AG10803 (cell line): ENCODE results near the gene TUBB4A.

Experiments used
- DNase-seq: peaks from one replicate; pipeline ENCODE4 v3.0.0; 2010; ENCODE audit warnings: low read depth
- H3K4me3 ChIP-seq: 2 replicates; pipeline ENCODE4 v1.5.1; 2011; ENCODE audit warnings: mild to moderate bottlenecking, low read length, control low read depth
- TF ChIP-seq, protein P1 (sequence below): conservative IDR thresholded peaks from 2 replicates; pipeline ENCODE4 v1.5.1; 2011; ENCODE audit warnings: mild to moderate bottlenecking, low read length, control low read depth, inconsistent platforms

TUBB4A gene

DNA sequence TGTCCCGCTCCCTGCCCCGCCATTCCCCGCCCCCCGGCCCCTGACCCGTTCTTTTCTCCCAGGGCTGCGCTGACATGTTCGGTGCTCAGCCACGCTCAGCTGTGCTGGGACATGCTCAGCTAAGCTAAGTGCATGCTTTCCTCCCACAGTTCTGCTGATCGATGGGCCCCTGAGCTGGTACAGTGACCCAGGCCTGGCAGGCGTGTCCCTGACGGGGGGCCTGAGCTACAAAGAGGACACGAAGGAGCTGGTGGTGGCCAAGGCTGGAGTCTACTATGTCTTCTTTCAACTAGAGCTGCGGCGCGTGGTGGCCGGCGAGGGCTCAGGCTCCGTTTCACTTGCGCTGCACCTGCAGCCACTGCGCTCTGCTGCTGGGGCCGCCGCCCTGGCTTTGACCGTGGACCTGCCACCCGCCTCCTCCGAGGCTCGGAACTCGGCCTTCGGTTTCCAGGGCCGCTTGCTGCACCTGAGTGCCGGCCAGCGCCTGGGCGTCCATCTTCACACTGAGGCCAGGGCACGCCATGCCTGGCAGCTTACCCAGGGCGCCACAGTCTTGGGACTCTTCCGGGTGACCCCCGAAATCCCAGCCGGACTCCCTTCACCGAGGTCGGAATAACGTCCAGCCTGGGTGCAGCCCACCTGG, 32.5 kb upstream of the TUBB4A start:
- no peak for DNase-seq
- TF ChIP-seq, protein P1, sequence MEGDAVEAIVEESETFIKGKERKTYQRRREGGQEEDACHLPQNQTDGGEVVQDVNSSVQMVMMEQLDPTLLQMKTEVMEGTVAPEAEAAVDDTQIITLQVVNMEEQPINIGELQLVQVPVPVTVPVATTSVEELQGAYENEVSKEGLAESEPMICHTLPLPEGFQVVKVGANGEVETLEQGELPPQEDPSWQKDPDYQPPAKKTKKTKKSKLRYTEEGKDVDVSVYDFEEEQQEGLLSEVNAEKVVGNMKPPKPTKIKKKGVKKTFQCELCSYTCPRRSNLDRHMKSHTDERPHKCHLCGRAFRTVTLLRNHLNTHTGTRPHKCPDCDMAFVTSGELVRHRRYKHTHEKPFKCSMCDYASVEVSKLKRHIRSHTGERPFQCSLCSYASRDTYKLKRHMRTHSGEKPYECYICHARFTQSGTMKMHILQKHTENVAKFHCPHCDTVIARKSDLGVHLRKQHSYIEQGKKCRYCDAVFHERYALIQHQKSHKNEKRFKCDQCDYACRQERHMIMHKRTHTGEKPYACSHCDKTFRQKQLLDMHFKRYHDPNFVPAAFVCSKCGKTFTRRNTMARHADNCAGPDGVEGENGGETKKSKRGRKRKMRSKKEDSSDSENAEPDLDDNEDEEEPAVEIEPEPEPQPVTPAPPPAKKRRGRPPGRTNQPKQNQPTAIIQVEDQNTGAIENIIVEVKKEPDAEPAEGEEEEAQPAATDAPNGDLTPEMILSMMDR = no peak
- no peak overlapping the region for H3K4me3 ChIP-seq

DNA sequence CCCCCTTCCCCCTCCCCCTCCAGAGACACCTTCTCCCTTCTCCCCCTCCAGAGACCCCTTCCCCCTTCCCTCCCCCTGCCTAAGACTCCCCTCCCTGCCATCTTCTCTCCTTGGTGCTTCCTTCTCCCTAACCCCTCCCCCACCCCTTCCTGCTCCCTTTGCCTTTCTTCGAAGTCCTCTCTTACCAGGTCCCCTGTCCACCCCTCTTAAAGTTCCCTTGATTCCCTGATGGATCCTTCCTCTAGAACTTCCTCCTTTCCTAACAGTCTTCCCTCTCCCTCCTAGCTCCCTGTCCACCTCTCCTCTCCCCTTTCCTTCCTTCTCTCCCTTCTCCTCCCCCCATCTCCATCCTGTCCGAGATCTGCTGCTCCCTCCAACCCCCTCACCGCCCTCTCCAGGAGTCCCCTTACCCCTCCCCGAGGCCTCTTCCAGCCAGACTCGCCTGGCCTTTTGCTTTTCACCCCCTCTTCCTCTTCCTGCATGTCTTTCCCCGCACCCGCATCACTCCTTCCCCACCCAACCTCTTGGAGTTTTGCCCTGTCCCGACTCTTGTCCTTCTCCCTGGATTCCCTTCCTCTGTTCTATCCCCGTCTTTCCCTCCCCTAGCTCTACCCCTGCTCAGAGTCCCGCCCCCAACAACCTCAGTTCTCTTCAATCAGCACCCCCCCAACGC, 31.8 kb upstream of the TUBB4A start:
- TF ChIP-seq, protein P1 = no peak
- DNase-seq = no peak

DNA sequence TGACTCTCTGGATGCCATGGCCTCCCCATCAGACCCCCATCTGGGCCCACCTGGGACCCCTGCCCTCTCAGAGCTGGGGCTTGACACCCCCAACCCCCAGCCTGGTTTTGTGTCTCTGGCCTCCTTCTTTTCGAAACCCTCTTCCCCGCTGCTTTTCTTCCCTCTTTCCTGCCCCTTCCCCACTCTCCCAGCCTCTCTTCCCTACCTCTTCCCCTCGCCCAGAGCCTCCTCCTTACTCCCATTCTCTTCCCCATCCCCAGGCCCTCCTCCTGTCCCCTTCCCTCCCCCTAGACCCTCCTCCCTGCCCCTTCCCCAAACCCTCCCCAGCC, 30.9 kb upstream of the TUBB4A start:
- H3K4me3 ChIP-seq = no peak overlapping the region
- TF ChIP-seq, protein P1 = no peak
- no peak for DNase-seq

More for the DNA sequence above, 31.8 kb upstream of the TUBB4A start:
- no peak overlapping the region for H3K4me3 ChIP-seq

DNA sequence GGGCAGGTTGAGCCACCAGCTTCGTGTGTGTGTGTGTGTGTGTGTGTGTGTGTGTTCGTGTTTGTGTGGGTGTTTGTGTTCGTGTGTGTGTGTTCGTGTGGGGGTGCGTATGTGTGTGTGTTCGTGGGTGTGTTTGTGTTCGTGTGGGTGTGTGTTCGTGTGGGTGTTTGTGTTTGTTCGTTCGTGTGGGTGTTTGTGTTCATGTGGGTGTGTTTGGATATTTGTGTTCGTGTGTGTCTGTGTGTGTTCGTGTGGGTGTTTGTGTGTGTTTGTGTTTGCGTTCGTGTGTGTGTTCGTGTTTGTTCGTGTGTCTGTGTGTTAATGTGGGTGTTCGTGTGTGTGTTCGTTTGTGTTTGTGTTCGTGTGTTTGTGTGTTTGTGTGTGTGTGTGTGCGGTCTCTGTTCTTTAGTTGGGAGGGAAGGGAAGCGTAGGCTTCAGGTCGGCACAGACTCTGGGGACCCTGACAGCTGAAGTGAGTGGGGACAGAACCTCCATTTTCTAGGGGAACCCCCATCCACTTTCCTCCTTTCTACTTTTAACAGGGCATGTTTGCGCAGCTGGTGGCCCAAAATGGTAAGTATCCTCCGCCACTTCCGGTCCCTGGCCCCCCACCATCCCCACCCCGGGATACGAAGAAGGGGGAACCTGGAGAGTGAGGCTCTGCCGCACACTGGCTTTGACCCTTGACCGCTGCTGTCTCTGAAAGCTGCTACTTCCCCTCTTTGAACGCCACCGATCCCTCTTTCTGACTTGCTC, 30.3 kb upstream of the TUBB4A start:
- no peak for DNase-seq
- TF ChIP-seq, protein P1 = no peak
- peak overlapping the region; percentile 92; the same call in 1 of the 2 replicates for H3K4me3 ChIP-seq

DNA sequence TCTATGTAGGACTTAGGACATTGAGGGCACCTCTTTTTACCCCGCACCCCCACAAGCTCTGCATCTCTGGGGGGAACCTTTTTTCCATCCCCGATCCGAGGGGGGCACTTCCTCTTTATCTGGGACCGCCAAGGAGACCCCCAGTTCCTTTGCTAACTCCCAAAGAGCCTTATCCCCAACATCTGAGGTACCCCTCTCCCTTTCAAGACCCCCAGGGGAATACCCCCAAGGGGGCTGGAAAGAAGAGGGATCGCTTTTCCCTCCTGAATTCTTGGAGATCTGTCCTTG, 29.8 kb upstream of the TUBB4A start:
- no peak for DNase-seq
- peak overlapping the region; percentile 92 for H3K4me3 ChIP-seq
- TF ChIP-seq, protein P1 = no peak

DNA sequence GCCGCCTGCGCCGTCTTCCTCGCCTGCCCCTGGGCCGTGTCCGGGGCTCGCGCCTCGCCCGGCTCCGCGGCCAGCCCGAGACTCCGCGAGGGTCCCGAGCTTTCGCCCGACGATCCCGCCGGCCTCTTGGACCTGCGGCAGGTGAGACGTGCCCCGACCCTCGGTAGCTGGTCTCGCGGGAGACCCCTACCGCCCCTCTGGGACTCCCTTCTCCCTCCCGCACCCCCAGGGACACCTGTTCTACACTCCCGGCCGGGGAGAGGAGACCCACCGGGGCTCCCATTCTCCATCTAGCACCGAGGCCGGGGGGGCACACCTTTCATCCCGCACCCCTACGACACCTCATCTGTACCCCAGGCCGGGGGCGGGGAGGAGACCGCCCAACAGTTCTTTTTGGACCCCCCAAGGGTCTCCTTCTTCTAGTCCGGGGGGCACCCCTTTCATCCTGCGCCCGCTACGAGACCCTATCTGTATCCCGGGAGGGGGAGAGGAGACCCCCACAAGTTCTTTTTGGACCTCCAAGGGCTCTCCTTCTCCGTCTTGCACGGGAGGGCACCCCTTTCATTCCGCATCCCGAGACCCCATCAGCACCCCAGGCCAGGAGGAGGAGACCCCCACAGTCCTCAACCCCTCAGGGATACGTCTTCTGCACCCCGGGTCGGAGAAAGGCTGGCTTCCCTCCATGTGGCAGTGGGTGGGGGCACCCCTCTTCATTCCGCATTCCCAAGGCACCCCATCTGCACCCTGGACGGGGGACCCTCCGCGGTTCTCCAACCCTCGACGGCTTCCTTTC, 29.2 kb upstream of the TUBB4A start:
- peak overlapping the region; percentile 92 for H3K4me3 ChIP-seq
- TF ChIP-seq, protein P1 = no peak
- no peak for DNase-seq
